ENCODE results near the gene MAPKBP1.

Gene MAPKBP1

GRCh38 chr15:41866872-41867579, 92.7 kb downstream of the MAPKBP1 start:
- TF ChIP-seq TAF1 (IDR thresholded peaks at IDR 0.05; ENCODE audit: borderline replicate concordance, low read depth, low read length) (no peak), POLR2AphosphoS5 (IDR thresholded peaks at IDR 0.05; ENCODE audit: low read depth, low read length) (no peak), POLR2A (IDR thresholded peaks at IDR 0.05; ENCODE audit: low read depth, low read length) (no peak)
- DNase-seq (ENCODE audit: insufficient read length) (no peak), FAIRE-seq (no peak)

- FAIRE-seq: no peak
- TF ChIP-seq POLR2A (IDR thresholded peaks at IDR 0.05; ENCODE audit: low read depth, low read length) (no peak), TAF1 (IDR thresholded peaks at IDR 0.05; ENCODE audit: borderline replicate concordance, low read depth, low read length) (no peak), POLR2AphosphoS5 (IDR thresholded peaks at IDR 0.05; ENCODE audit: low read depth, low read length) (no peak)
Measured at GRCh38 chr15:41868321-41868720, 94.0 kb downstream of the MAPKBP1 start.

GRCh38 chr15:41869770-41870688, 95.7 kb downstream of the MAPKBP1 start:
- FAIRE-seq: no peak
- no peak for TF ChIP-seq POLR2A (IDR thresholded peaks at IDR 0.05; ENCODE audit: low read depth, low read length)
- TF ChIP-seq POLR2AphosphoS5 (IDR thresholded peaks at IDR 0.05; ENCODE audit: low read depth, low read length): no peak
- no peak for TF ChIP-seq TAF1 (IDR thresholded peaks at IDR 0.05; ENCODE audit: borderline replicate concordance, low read depth, low read length)
- DNase-seq (ENCODE audit: insufficient read length): no peak

More at GRCh38 chr15:41868321-41868720, 94.0 kb downstream of the MAPKBP1 start:
- DNase-seq (ENCODE audit: insufficient read length): no peak

- FAIRE-seq (no peak), DNase-seq (ENCODE audit: insufficient read length) (no peak)
- TF ChIP-seq POLR2A (IDR thresholded peaks at IDR 0.05; ENCODE audit: low read depth, low read length): no peak
Measured at GRCh38 chr15:41870689-41871081, 96.4 kb downstream of the MAPKBP1 start.

- TF ChIP-seq POLR2AphosphoS5 (IDR thresholded peaks at IDR 0.05; ENCODE audit: low read depth, low read length): no peak
- no peak for TF ChIP-seq TAF1 (IDR thresholded peaks at IDR 0.05; ENCODE audit: borderline replicate concordance, low read depth, low read length)
- no peak for TF ChIP-seq POLR2A (IDR thresholded peaks at IDR 0.05; ENCODE audit: low read depth, low read length)
- FAIRE-seq (no peak), DNase-seq (ENCODE audit: insufficient read length) (no peak)
Measured at GRCh38 chr15:41871175-41871905, 97.1 kb downstream of the MAPKBP1 start.

- FAIRE-seq (no peak), DNase-seq (ENCODE audit: insufficient read length) (no peak)
- TF ChIP-seq POLR2A (IDR thresholded peaks at IDR 0.05; ENCODE audit: low read depth, low read length) (no peak), TAF1 (IDR thresholded peaks at IDR 0.05; ENCODE audit: borderline replicate concordance, low read depth, low read length) (no peak), POLR2AphosphoS5 (IDR thresholded peaks at IDR 0.05; ENCODE audit: low read depth, low read length) (no peak)
Measured at GRCh38 chr15:41872166-41872747, 98.0 kb downstream of the MAPKBP1 start.

GRCh38 chr15:41873711-41874110, 99.4 kb downstream of the MAPKBP1 start:
- no peak for DNase-seq (ENCODE audit: insufficient read length)
- no peak for FAIRE-seq
- TF ChIP-seq TAF1 (IDR thresholded peaks at IDR 0.05; ENCODE audit: borderline replicate concordance, low read depth, low read length) (no peak), POLR2AphosphoS5 (IDR thresholded peaks at IDR 0.05; ENCODE audit: low read depth, low read length) (no peak), POLR2A (IDR thresholded peaks at IDR 0.05; ENCODE audit: low read depth, low read length) (no peak)

GRCh38 chr15:41874736-41875135, 100.5 kb downstream of the MAPKBP1 start:
- DNase-seq (ENCODE audit: insufficient read length) (no peak), FAIRE-seq (no peak)
- no peak for TF ChIP-seq POLR2AphosphoS5 (IDR thresholded peaks at IDR 0.05; ENCODE audit: low read depth, low read length)
- no peak for TF ChIP-seq POLR2A (IDR thresholded peaks at IDR 0.05; ENCODE audit: low read depth, low read length)
- TF ChIP-seq TAF1 (IDR thresholded peaks at IDR 0.05; ENCODE audit: borderline replicate concordance, low read depth, low read length): no peak

- TF ChIP-seq TAF1 (IDR thresholded peaks at IDR 0.05; ENCODE audit: borderline replicate concordance, low read depth, low read length): no peak
- no peak for TF ChIP-seq POLR2AphosphoS5 (IDR thresholded peaks at IDR 0.05; ENCODE audit: low read depth, low read length)
- no peak for TF ChIP-seq POLR2A (IDR thresholded peaks at IDR 0.05; ENCODE audit: low read depth, low read length)
- FAIRE-seq (no peak), DNase-seq (ENCODE audit: insufficient read length) (no peak)
Measured at GRCh38 chr15:41876007-41876406, 101.7 kb downstream of the MAPKBP1 start.

GRCh38 chr15:41876689-41877088, 102.4 kb downstream of the MAPKBP1 start:
- DNase-seq (ENCODE audit: insufficient read length): no peak
- TF ChIP-seq POLR2A (IDR thresholded peaks at IDR 0.05; ENCODE audit: low read depth, low read length) (no peak), POLR2AphosphoS5 (IDR thresholded peaks at IDR 0.05; ENCODE audit: low read depth, low read length) (no peak), TAF1 (IDR thresholded peaks at IDR 0.05; ENCODE audit: borderline replicate concordance, low read depth, low read length) (no peak)
- no peak for FAIRE-seq
